H9 (cell line): ENCODE data around the gene ADAR. TPM values are rescaled to one million over a fixed set of nuclear protein-coding genes. Genes with fewer than 3 reads are reported as not detected.

Experiments
- DNase-seq: peaks from one replicate; pipeline ENCODE4 v3.0.0-alpha.2; 2017
- H2AFZ ChIP-seq: one replicate; pipeline ENCODE4 v1.6.1; 2013; ENCODE audit warnings: mild to moderate bottlenecking, low read length, control low read depth, moderate library complexity
- H2AK5ac ChIP-seq: 2 replicates; pipeline ENCODE4 v1.6.1; 2013; ENCODE audit warnings: low read length, control low read depth, mixed read lengths; ENCODE audit not compliant: insufficient read length
- H2BK120ac ChIP-seq: one replicate; pipeline ENCODE4 v1.6.1; 2013; ENCODE audit warnings: low read depth, mild to moderate bottlenecking, low read length, control low read depth, inconsistent platforms; ENCODE audit not compliant: poor library complexity, severe bottlenecking
- H2BK12ac ChIP-seq: 2 replicates; pipeline ENCODE4 v1.6.1; 2013; ENCODE audit warnings: low read length, control low read depth, mixed read lengths, low read depth; ENCODE audit not compliant: insufficient read length
- H2BK15ac ChIP-seq: 2 replicates; pipeline ENCODE4 v1.6.1; 2013; ENCODE audit warnings: low read depth, low read length, control low read depth
- H2BK20ac ChIP-seq: one replicate; pipeline ENCODE4 v1.6.1; 2013; ENCODE audit warnings: low read depth, mild to moderate bottlenecking, low read length, control low read depth, inconsistent platforms; ENCODE audit not compliant: poor library complexity, severe bottlenecking
- H2BK5ac ChIP-seq: 2 replicates; pipeline ENCODE4 v1.6.1; 2013; ENCODE audit warnings: low read length, control low read depth, mixed read lengths; ENCODE audit not compliant: insufficient read length
- H3K14ac ChIP-seq: 2 replicates; pipeline ENCODE4 v1.6.1; 2013; ENCODE audit warnings: low read length, control low read depth; ENCODE audit not compliant: insufficient read depth
- H3K18ac ChIP-seq: 2 replicates; pipeline ENCODE4 v1.6.1; 2013; ENCODE audit warnings: low read depth, mild to moderate bottlenecking, mixed read lengths, low read length, control low read depth; ENCODE audit not compliant: insufficient read length
- H3K23ac ChIP-seq: 2 replicates; pipeline ENCODE4 v1.6.1; 2013; ENCODE audit warnings: low read length, control low read depth, mixed read lengths, low read depth; ENCODE audit not compliant: insufficient read length
- H3K23me2 ChIP-seq: 2 replicates; pipeline ENCODE4 v1.6.1; 2013; ENCODE audit warnings: low read depth, mild to moderate bottlenecking, mixed read lengths, low read length, control low read depth; ENCODE audit not compliant: insufficient read length, poor library complexity, severe bottlenecking
- H3K27ac ChIP-seq: 2 replicates; pipeline ENCODE4 v1.5.1; 2013; ENCODE audit warnings: low read length, control low read depth, mixed read lengths, low read depth; ENCODE audit not compliant: insufficient read length
- H3K27me3 ChIP-seq: 2 replicates; pipeline ENCODE4 v1.6.1; 2013; ENCODE audit warnings: low read length, control low read depth, inconsistent platforms; ENCODE audit not compliant: insufficient read depth
- H3K4ac ChIP-seq: 2 replicates; pipeline ENCODE4 v1.6.1; 2013; ENCODE audit warnings: low read depth, mild to moderate bottlenecking, control low read depth, inconsistent platforms, low read length, moderate library complexity
- H3K4me1 ChIP-seq: 2 replicates; pipeline ENCODE4 v1.6.1; 2013; ENCODE audit warnings: low read length, control low read depth, inconsistent platforms; ENCODE audit not compliant: insufficient read depth
- H3K4me2 ChIP-seq: 2 replicates; pipeline ENCODE4 v1.6.1; 2013; ENCODE audit warnings: low read length, control low read depth, mixed read lengths; ENCODE audit not compliant: insufficient read length, insufficient read depth
- H3K56ac ChIP-seq: 2 replicates; pipeline ENCODE4 v1.6.1; 2013; ENCODE audit warnings: low read depth, mild to moderate bottlenecking, mixed read lengths, low read length, control low read depth; ENCODE audit not compliant: insufficient read length
- H3K79me1 ChIP-seq: 2 replicates; pipeline ENCODE4 v1.6.1; 2013; ENCODE audit warnings: low read depth, mild to moderate bottlenecking, moderate library complexity, low read length, control low read depth, inconsistent platforms; ENCODE audit not compliant: insufficient read depth, poor library complexity, severe bottlenecking
- H3K79me2 ChIP-seq: 2 replicates; pipeline ENCODE4 v1.6.1; 2013; ENCODE audit warnings: low read length, control low read depth, inconsistent platforms; ENCODE audit not compliant: insufficient read depth
- H3K9ac ChIP-seq: 2 replicates; pipeline ENCODE4 v1.6.1; 2013; ENCODE audit warnings: low read length, control low read depth, mixed read lengths; ENCODE audit not compliant: insufficient read length; ENCODE audit errors: extremely low read depth
- H3K9me3 ChIP-seq: one replicate; pipeline ENCODE4 v1.6.1; 2013; ENCODE audit warnings: low read depth, low read length, inconsistent platforms; ENCODE audit not compliant: control insufficient read depth
- H3T11ph ChIP-seq: one replicate; pipeline ENCODE4 v1.6.1; 2013; ENCODE audit warnings: mild to moderate bottlenecking, low read length, control low read depth, inconsistent platforms
- H4K20me1 ChIP-seq: one replicate; pipeline ENCODE4 v1.6.1; 2013; ENCODE audit not compliant: control insufficient read depth, insufficient read length, insufficient read depth
- H4K5ac ChIP-seq: 2 replicates; pipeline ENCODE4 v1.6.1; 2013; ENCODE audit warnings: low read depth, mild to moderate bottlenecking, mixed read lengths, low read length, control low read depth; ENCODE audit not compliant: insufficient read length
- H4K8ac ChIP-seq: replicated peaks from 2 replicates; pipeline ENCODE4 v1.6.1; 2013; ENCODE audit warnings: low read length, control low read depth, mixed read lengths, low read depth; ENCODE audit not compliant: insufficient read length
- H4K91ac ChIP-seq: 2 replicates; pipeline ENCODE4 v1.6.1; 2013; ENCODE audit warnings: low read depth, mild to moderate bottlenecking, moderate library complexity, mixed read lengths, low read length, control low read depth; ENCODE audit not compliant: insufficient read length
- H3K27ac Mint-ChIP-seq, 3 experiments: 2 replicates in 2 of 3; 3 replicates in 1 of 3; pipeline ENCODE4 v1.8.0; 2020 to 2021; ENCODE audit warnings: mixed read lengths in 3 of 3, mild to moderate bottlenecking in 1 of 3, moderate library complexity in 1 of 3
- H3K27me3 Mint-ChIP-seq: 2 replicates; pipeline ENCODE4 v1.8.0; 2021; ENCODE audit warnings: low read depth, mild to moderate bottlenecking, moderate library complexity, mixed read lengths
- H3K36me3 Mint-ChIP-seq, 3 experiments: 2 replicates in 2 of 3; 3 replicates in 1 of 3; pipeline ENCODE4 v1.8.0; 2020 to 2021; ENCODE audit warnings: low read depth in 3 of 3, mixed read lengths in 3 of 3; ENCODE audit not compliant: insufficient read depth in 1 of 3
- H3K4me1 Mint-ChIP-seq, 2 experiments: 2 replicates each; pipeline ENCODE4 v1.8.0; 2020; ENCODE audit warnings: mixed read lengths in 2 of 2
- H3K4me3 Mint-ChIP-seq, 2 experiments: 2 replicates in 1 of 2; 3 replicates in 1 of 2; pipeline ENCODE4 v1.8.0; 2020 to 2021; ENCODE audit warnings: mild to moderate bottlenecking in 2 of 2, mixed read lengths in 2 of 2, moderate library complexity in 1 of 2
- H3K9me3 Mint-ChIP-seq, 2 experiments: 2 replicates in 1 of 2; 3 replicates in 1 of 2; pipeline ENCODE4 v1.8.0; 2020; ENCODE audit warnings: mild to moderate bottlenecking in 2 of 2, mixed read lengths in 2 of 2, moderate library complexity in 1 of 2
- WGBS: extraction: QIAGEN DNeasy Blood & Tissue Kit; methylation state at CpG from one replicate; pipeline ENCODE4 v1.1.7; 2013; ENCODE audit warnings: missing lambda C conversion rate, low lambda C conversion rate, mixed read lengths; ENCODE audit not compliant: insufficient read length; ENCODE audit errors: extremely low coverage; 5-methylcytosine and 5-hydroxymethylcytosine counted together
- total RNA-seq: library from RNA; stranded (reverse); gene quantifications from 2 replicates; pipeline ENCODE4 v1.2.1, GENCODE V29; 2021
- TF ChIP-seq, protein P1 (sequence below): fragments of 200-600 bp; sonication (generic); conservative IDR thresholded peaks from 3 replicates; pipeline ENCODE4 v1.8.0; 2021; ENCODE audit warnings: antibody characterized with exemption, mild to moderate bottlenecking

ADAR gene
- total RNA-seq, 1 experiment from 2014 or later: 236 TPM

DNA sequence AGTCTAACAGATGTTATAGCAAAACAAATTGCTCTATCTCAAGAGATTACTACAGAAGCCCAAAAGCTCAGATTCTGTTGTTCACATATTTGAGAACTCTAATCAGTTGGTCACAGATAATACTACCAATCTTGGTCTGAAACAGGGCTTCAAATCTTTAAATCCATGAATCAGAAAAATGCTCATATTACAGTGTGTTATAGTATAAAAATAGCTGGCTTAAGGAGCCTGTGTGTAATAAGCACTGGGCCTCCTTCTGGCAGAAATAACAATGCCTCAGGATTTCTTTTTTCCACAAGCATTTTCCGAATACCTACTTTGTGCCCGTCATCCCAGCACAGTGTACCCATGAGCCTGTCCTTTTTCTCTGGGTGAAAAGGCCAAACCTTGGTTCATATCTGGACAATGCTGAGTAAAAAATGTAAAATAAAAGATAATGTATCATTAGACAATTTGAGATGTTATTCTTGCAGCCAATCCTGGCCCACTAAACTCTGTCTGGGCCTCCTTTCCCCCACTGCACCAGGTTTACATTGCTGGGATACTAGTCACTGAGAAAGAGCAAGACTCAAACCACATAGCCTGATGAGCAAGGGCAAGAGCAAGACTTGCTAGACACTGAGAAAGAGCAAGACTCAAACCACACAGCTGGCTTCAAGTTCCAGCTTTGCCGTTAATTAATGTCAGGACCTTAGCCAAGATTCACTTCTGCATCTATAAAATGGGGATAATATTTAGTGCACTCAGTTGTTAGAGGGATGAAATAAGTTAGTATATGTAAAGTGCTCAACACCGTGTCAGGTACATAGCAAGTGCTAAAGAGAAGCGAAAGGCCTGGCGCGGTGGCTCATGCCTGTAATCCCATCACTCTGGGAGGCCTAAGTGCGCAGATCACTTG is 17.0 kb upstream of the ADAR start:
- H3K9me3 Mint-ChIP-seq: peaks cover 12 to 15% of the 10 kb centered on the region in 2 experiments
- no peaks in the 10 kb centered on the region for H3K27me3 ChIP-seq
- WGBS: no CpG with 5 or more reads among the region's 8 CpGs
- no peak overlapping the region for H2AFZ ChIP-seq
- H2BK5ac ChIP-seq: no peak overlapping the region
- no peak overlapping the region for H2BK120ac ChIP-seq
- no peaks in the 10 kb centered on the region for H3K27me3 Mint-ChIP-seq
- no peak overlapping the region for H3K9ac ChIP-seq
- no peak overlapping the region for H3K56ac ChIP-seq
- H4K20me1 ChIP-seq: no peaks in the 10 kb centered on the region
- H3K23me2 ChIP-seq: peaks cover 7% of the 10 kb centered on the region
- no peak overlapping the region for H3K27ac ChIP-seq
- H2BK12ac ChIP-seq: no peak overlapping the region
- H4K8ac ChIP-seq: no peak overlapping the region
- no peak overlapping the region for H3K18ac ChIP-seq
- H3K79me1 ChIP-seq: peaks cover 5% of the 10 kb centered on the region
- H3T11ph ChIP-seq: no peak overlapping the region
- H4K91ac ChIP-seq: no peak overlapping the region
- H3K4me3 Mint-ChIP-seq: no peak overlapping the region; a peak in 1 of 5 replicates
- H3K27ac Mint-ChIP-seq: peak overlapping the region; percentile 53 to 82 (median 65); a peak in 4 of 7 replicates
- no peak overlapping the region for H3K23ac ChIP-seq
- no peak overlapping the region for H4K5ac ChIP-seq
- TF ChIP-seq, protein P1, sequence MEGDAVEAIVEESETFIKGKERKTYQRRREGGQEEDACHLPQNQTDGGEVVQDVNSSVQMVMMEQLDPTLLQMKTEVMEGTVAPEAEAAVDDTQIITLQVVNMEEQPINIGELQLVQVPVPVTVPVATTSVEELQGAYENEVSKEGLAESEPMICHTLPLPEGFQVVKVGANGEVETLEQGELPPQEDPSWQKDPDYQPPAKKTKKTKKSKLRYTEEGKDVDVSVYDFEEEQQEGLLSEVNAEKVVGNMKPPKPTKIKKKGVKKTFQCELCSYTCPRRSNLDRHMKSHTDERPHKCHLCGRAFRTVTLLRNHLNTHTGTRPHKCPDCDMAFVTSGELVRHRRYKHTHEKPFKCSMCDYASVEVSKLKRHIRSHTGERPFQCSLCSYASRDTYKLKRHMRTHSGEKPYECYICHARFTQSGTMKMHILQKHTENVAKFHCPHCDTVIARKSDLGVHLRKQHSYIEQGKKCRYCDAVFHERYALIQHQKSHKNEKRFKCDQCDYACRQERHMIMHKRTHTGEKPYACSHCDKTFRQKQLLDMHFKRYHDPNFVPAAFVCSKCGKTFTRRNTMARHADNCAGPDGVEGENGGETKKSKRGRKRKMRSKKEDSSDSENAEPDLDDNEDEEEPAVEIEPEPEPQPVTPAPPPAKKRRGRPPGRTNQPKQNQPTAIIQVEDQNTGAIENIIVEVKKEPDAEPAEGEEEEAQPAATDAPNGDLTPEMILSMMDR: no peak
- H3K79me2 ChIP-seq: peaks cover 41% of the 10 kb centered on the region; the same call in 1 of the 2 replicates
- H3K4me1 ChIP-seq: no peaks in the 10 kb centered on the region
- no peak for DNase-seq
- H2BK15ac ChIP-seq: no peak overlapping the region
- H3K9me3 ChIP-seq: no peaks in the 10 kb centered on the region
- no peak overlapping the region for H3K14ac ChIP-seq
- H3K4ac ChIP-seq: no peak overlapping the region
- H3K4me1 Mint-ChIP-seq: peaks cover 19 to 22% of the 10 kb centered on the region in 2 experiments
- H3K36me3 Mint-ChIP-seq: peaks cover 10 to 26% (median 26%) of the 10 kb centered on the region in 3 experiments
- no peak overlapping the region for H2BK20ac ChIP-seq
- H3K4me2 ChIP-seq: no peak overlapping the region
- H2AK5ac ChIP-seq: no peak overlapping the region
